Measurements from ENCODE around the gene MROH2B.

- TF ChIP-seq CTCF (IDR thresholded peaks at IDR 0.05) (no peak), EZH2 (IDR thresholded peaks at IDR 0.05; ENCODE audit: borderline replicate concordance, insufficient read depth, low read depth, low read length, poor library complexity, severe bottlenecking) (no peak)
These were observed 84.5 kb downstream of the MROH2B start for GRCh38 chr5:40986666-40987065.
